Activated CD4-positive, alpha-beta T cell treated with anti-CD3 and anti-CD28 coated beads, Interleukin-2, amount 10 ng/mL, durations not matched to agents 7 days and 5 days (primary cell): ENCODE measurements around the gene CCDC74B. TPM values are rescaled to one million over a fixed set of nuclear protein-coding genes. Genes with fewer than 3 reads are reported as not detected.
"Not testable (repeated sequence)": the region's sequence is repeated elsewhere in the genome, so short reads cannot be mapped to it uniquely, and the experiment has no call there.

ENCODE experiments used
- CTCF ChIA-PET: fragments of 350-600 bp; sonication (Branson Sonifier 250); formaldehyde crosslinking; loops from one replicate; lab custom pipeline; 2021; ENCODE audit warnings: antibody characterized with exemption; lab: Charles Lee
- POLR2A ChIA-PET: fragments of 350-600 bp; sonication (Branson Sonifier 250); formaldehyde crosslinking; loops from one replicate; lab custom pipeline; 2021; ENCODE audit warnings: antibody characterized with exemption; lab: Charles Lee
- DNase-seq: peaks from one replicate; pipeline ENCODE4 v3.0.0-alpha.2; 2020
- H3K27ac Mint-ChIP-seq: one replicate; pipeline ENCODE4 v1.8.0; 2021; ENCODE audit warnings: mild to moderate bottlenecking, moderate library complexity, mixed read lengths
- H3K27me3 Mint-ChIP-seq: one replicate; pipeline ENCODE4 v1.8.0; 2021; ENCODE audit warnings: mixed read lengths
- H3K36me3 Mint-ChIP-seq: one replicate; pipeline ENCODE4 v1.8.0; 2021; ENCODE audit warnings: low read depth, mixed read lengths
- H3K4me1 Mint-ChIP-seq: one replicate; pipeline ENCODE4 v1.8.0; 2021; ENCODE audit warnings: mixed read lengths
- H3K4me3 Mint-ChIP-seq: one replicate; pipeline ENCODE4 v1.8.0; 2021; ENCODE audit warnings: mild to moderate bottlenecking, moderate library complexity, mixed read lengths
- H3K9me3 Mint-ChIP-seq: one replicate; pipeline ENCODE4 v1.8.0; 2021; ENCODE audit warnings: mixed read lengths
- total RNA-seq, 2 experiments: library from RNA; stranded (reverse); gene quantifications; one replicate each; pipeline ENCODE4 v1.2.3, GENCODE V29; 2021

CCDC74B gene
- total RNA-seq, 2 experiments from 2014 or later: 1.1 to 1.7 TPM

DNA sequence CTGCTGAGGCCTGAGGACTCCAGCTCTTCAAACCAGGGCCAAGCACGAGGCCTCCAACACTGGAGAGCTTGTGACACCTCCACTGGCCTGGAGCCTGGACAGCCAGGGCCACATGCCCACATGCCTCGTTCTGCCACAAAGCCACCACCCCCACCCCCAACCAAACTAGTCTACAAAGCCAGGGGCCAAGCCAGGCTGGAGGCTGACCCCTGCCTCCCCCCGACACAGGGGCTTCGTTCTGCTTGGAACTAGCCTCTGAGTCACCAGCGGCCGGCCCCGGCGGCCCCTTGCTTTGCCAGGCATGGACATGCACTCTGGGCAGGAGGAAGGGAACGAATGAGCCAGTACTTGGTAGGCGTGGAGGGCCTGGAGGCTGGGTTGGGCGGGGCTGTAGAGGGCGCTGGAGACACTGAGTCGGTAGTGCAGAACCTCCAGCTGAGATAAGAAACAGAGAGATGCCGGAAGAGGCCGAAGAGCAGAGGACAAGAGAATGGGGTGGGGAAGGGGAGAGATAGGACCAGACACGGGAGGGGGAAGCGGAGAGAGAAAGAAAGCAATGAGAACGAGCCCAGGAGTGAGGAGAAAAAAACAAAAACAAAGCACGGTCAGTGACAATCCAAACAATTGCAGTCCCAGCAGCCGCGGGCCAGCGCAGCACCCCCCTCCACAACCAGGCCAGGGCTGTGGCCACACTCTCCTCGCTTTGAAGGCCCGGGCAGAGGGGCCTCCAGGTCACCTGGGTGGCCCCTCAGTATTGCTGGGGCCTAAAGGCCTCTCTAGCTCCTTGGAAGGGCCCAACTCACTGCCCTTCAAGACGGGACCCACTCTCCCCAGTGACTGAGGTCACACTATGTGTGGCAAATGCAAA lies 16.2 kb upstream of the CCDC74B start:
- H3K9me3 Mint-ChIP-seq, H3K4me3 Mint-ChIP-seq, H3K4me1 Mint-ChIP-seq, H3K27ac Mint-ChIP-seq, H3K27me3 Mint-ChIP-seq, DNase-seq, POLR2A ChIA-PET: not testable (repeated sequence)
- peaks cover 14% of the 10 kb centered on the region for H3K36me3 Mint-ChIP-seq
- CTCF ChIA-PET: interaction anchor here (2.0 kb wide), 1 partner anchor 20 kb away, joined by 4 read pairs; the partner anchor contains the start of gene SMPD4

- DNase-seq: no peak
- Mint-ChIP-seq H3K4me3 (no peak overlapping the region), H3K4me1 (peaks cover 7% of the 10 kb centered on the region), H3K36me3 (peaks cover 14% of the 10 kb centered on the region), H3K27ac (no peak overlapping the region), H3K27me3 (no peaks in the 10 kb centered on the region), H3K9me3 (no peaks in the 10 kb centered on the region)
- ChIA-PET CTCF (interaction anchor here (0.6 to 2.0 kb wide), 2 partner anchors 21 to 720 kb away, joined by 4 to 5 read pairs; partner anchors contain the start of gene SMPD4), POLR2A (no interaction called here)
Measured at GRCh38 chr2:130160131-130160530, 15.2 kb upstream of the CCDC74B start.

GRCh38 chr2:130159376-130159775 lies 14.5 kb upstream of the CCDC74B start:
- H3K9me3 Mint-ChIP-seq, H3K4me1 Mint-ChIP-seq, DNase-seq, H3K4me3 Mint-ChIP-seq, POLR2A ChIA-PET, H3K27ac Mint-ChIP-seq, H3K36me3 Mint-ChIP-seq, H3K27me3 Mint-ChIP-seq: not testable (repeated sequence)
- CTCF ChIA-PET: interaction anchor here (0.6 to 2.0 kb wide), 2 partner anchors 22 to 721 kb away, joined by 4 to 5 read pairs; partner anchors contain the start of gene SMPD4

GRCh38 chr2:130158631-130159030 lies 13.7 kb upstream of the CCDC74B start:
- Mint-ChIP-seq H3K36me3 (peaks cover 8% of the 10 kb centered on the region), H3K4me1 (peaks cover 7% of the 10 kb centered on the region), H3K4me3 (no peak overlapping the region), H3K9me3 (no peaks in the 10 kb centered on the region), H3K27me3 (no peaks in the 10 kb centered on the region), H3K27ac (no peak overlapping the region)
- CTCF ChIA-PET: interaction anchor here (0.7 kb wide), 1 partner anchor 1405 kb away, joined by 3 read pairs; no protein-coding TSS in a partner anchor
- no peak for DNase-seq
- POLR2A ChIA-PET: no interaction called here

DNA sequence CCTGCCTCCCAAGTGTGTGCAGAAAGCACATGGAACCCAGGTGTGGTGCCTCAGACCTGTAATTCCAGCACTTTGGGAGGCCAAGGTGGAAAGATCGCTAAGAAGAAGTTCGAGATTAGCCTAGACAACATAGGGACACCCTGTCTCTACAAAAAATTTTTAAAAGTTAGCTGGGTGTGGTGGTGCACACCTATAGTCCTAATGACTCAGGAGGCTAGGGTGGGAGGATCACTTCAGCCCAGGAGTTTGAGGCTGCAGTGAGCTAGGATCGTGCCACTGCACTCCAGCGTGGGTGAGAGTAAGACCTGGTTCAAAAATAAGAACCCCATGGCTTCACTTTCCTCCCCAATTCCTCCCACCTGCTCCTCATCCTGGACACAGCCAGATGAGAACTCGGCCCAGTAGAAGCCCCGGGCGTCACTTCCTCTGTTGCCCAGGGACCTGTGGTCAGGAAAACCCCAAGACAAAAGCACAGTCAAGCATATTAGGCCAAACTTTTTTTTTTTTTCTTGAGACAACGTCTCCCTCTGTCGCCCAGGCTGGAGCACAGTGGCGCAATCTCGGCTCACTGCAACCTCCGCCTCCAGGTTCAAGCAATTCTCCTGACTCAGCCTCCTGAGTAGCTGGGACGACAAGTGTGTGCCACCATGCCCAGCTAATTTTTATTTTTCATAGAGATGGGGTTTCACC lies 13.1 kb upstream of the CCDC74B start:
- H3K36me3 Mint-ChIP-seq, DNase-seq, POLR2A ChIA-PET, H3K9me3 Mint-ChIP-seq, H3K4me3 Mint-ChIP-seq, H3K27me3 Mint-ChIP-seq, H3K4me1 Mint-ChIP-seq: not testable (repeated sequence)
- peak overlapping the region; percentile 46 for H3K27ac Mint-ChIP-seq
- CTCF ChIA-PET: interaction anchor here (0.6 to 0.7 kb wide), 2 partner anchors 9 to 1404 kb away, joined by 3 to 4 read pairs; no protein-coding TSS in a partner anchor

- POLR2A ChIA-PET, H3K27ac Mint-ChIP-seq, H3K4me1 Mint-ChIP-seq, H3K27me3 Mint-ChIP-seq, CTCF ChIA-PET, DNase-seq, H3K36me3 Mint-ChIP-seq, H3K9me3 Mint-ChIP-seq, H3K4me3 Mint-ChIP-seq: not testable (repeated sequence)
Measured at GRCh38 chr2:130157354-130157753, 12.4 kb upstream of the CCDC74B start.

DNA sequence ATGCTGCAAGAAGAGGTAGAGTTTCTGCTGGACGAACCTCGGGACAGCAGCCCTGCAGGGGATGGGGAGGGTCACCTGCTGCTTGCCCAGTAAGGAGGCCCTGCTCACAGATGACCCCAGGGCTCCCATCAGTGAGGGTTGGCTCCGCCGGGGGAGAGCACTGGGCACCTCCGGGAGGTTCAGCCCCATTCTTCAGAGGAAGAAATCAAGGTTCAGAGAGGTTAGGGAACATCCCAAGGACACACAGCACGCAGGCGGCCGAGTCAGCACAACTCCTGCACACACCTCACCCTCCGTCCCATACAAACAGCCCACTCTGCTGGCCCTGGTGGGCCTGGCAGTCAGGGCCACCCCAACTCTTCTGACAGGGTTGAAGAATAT lies 11.7 kb upstream of the CCDC74B start:
- peaks cover 7% of the 10 kb centered on the region for H3K4me1 Mint-ChIP-seq
- ChIA-PET POLR2A (no interaction called here), CTCF (interaction anchor here (0.6 to 1.2 kb wide), 3 partner anchors 14 to 1490 kb away, joined by 3 to 4 read pairs (median 4); no protein-coding TSS in a partner anchor)
- no peaks in the 10 kb centered on the region for H3K9me3 Mint-ChIP-seq
- H3K4me3 Mint-ChIP-seq: no peak overlapping the region
- no peaks in the 10 kb centered on the region for H3K27me3 Mint-ChIP-seq
- H3K27ac Mint-ChIP-seq: no peak overlapping the region
- peaks cover 6% of the 10 kb centered on the region for H3K36me3 Mint-ChIP-seq
- DNase-seq: no peak

DNA sequence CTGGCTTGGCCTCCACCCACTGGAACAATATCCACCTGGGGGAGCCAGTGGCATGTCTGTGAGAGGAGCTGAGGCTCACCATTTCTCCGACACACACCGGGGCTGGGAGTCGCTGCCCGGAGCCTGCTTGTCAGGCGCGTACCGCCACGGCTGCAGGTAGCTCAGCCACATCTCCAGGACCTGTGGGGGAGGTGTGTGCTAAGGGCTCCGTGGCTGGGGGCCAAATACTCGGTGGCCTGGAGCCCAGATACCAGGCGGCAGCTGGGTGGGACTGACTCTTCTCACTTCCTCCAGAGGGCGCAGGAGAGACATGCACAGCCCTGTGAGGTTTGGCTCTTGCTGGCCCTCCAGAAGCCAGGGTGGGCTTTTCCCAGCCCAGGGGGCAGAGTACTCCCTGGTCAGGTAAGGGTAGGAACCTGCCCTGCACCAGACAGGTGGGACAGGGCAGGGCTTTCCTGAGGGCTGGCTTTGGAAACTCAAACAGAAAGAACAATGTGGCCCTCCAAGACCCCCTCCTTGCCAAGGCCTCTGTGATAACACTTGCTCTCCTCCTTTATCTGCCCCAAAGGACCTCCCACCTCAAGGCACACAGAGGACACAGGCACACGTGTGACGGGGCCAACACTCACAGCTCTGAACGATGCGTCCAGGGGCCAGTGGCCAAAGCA lies 11.2 kb upstream of the CCDC74B start:
- DNase-seq: peak; percentile 25
- H3K4me3 Mint-ChIP-seq, H3K4me1 Mint-ChIP-seq, H3K27me3 Mint-ChIP-seq, H3K36me3 Mint-ChIP-seq, POLR2A ChIA-PET, H3K9me3 Mint-ChIP-seq, H3K27ac Mint-ChIP-seq: not testable (repeated sequence)
- CTCF ChIA-PET: interaction anchor here (0.6 to 1.2 kb wide), 3 partner anchors 14 to 1491 kb away, joined by 3 to 4 read pairs (median 4); no protein-coding TSS in a partner anchor

DNA sequence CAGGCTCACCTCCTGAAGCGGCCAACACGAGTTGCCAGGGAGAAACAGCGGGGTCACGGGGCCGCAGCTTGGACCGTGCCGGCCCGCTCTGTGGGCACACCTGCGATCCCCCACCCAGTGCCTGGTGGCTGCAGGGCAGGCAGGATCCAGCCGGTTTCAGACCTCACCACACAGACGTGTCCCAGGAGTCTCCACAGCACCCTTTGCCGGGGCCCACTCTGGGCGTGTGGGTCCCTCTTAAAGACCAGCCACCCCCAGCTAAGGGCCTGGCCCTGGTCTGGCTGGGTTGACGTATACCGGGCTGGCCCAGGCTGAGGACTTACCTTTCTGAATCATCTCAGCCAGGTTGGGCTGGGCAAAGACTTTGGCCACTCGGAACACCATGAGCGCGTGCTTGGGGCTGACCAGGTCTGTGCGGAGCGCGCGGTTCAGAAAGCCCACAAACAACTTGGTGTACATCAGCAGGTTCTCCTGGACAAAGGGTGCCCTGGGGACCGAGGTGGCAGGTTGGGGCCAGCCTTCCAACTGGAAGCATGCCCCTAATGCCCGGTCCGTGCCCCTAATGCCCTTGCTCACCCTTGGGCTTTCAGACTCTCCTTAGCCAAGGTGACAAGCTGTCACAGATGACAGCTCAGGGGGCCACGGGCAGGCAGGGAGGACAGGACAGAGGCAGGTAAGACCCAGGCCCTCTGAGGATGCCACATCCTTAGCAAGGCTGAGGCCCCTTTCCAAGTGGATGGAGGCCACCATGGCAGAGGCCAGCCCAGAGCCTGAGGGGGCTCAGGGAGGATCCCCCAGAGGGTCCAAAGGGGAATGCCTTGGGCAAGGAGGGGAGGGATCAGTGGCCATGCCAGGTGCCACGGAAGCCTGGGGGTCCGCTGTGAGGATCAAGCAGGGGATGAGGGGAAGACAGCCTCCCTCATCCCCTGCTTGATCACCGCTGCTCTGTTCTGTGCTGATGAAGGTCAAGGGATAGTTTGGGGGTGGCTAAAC lies 10.2 kb upstream of the CCDC74B start:
- POLR2A ChIA-PET: no interaction called here
- H3K9me3 Mint-ChIP-seq: no peaks in the 10 kb centered on the region

DNA sequence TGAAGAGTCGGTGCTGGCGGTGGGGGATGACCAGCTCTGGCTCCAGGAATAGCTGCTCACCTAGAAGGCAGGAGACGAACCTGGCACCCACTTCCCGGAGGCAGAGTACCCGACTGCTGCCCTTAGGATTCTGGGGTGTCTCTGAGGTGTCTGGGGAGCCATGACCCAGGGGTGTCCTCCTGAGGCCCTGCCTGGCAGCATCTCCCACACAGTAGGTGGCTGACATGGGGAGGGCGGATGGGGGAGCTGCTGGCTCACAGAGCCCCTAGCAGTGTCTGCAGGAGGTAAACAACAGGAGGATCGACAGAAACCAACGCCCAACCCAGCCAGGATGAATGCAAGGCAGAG lies 9.5 kb upstream of the CCDC74B start:
- H3K9me3 Mint-ChIP-seq, DNase-seq, H3K27me3 Mint-ChIP-seq, H3K4me1 Mint-ChIP-seq, CTCF ChIA-PET, H3K4me3 Mint-ChIP-seq, POLR2A ChIA-PET, H3K36me3 Mint-ChIP-seq, H3K27ac Mint-ChIP-seq: not testable (repeated sequence)

More for the DNA sequence above, 10.2 kb upstream of the CCDC74B start:
- Mint-ChIP-seq H3K27ac (no peak overlapping the region), H3K4me3 (no peak overlapping the region), H3K27me3 (no peaks in the 10 kb centered on the region), H3K4me1 (peaks cover 7% of the 10 kb centered on the region), H3K36me3 (peaks cover 8% of the 10 kb centered on the region)
- CTCF ChIA-PET: interaction anchor here (1.1 to 1.2 kb wide), 2 partner anchors 15 to 18 kb away, joined by 3 to 4 read pairs; no protein-coding TSS in a partner anchor
- no peak for DNase-seq

DNA sequence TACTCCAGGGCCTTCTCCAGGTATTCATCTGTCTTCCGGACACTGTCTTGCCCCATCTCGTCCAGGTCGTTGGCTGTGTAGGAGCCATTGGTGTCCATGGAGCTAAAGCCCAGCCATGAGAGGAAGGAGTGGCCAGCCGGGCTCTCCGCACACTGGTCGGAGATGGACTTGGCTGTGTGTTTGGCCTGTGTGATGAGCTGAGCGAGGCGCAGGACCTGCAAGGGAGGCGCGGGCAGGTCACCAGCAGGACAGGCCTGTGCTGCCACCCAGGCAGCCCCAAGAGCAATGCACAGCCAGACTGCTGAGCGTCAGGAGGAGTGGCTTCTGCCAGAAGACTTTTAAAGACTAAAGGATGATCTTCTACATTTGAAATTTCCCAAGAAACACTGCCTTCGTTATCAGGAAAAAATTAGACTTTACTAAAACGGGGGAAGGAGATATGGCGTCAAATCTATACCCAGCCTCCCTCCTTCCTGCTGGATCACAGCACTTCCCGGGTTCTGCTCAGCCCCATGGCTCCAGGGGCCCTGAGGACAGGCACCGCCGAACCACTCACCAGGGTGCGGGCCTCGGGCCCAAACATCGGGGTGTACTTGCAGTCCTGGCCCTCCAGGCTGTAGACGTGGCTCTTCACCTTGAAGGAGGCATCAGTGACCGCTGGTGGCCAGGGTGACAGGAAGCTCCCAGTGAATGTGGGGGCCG lies 9.0 kb upstream of the CCDC74B start:
- H3K4me1 Mint-ChIP-seq, H3K27ac Mint-ChIP-seq, POLR2A ChIA-PET, H3K36me3 Mint-ChIP-seq, DNase-seq, H3K4me3 Mint-ChIP-seq, H3K9me3 Mint-ChIP-seq, H3K27me3 Mint-ChIP-seq: not testable (repeated sequence)
- CTCF ChIA-PET: interaction anchor here (0.6 to 0.8 kb wide), 2 partner anchors 31 to 182 kb away, joined by 3 read pairs; no protein-coding TSS in a partner anchor
